ENCODE results near the gene OR12D1. TPM values are rescaled to one million over a fixed set of nuclear protein-coding genes. Genes with fewer than 3 reads are reported as not detected.

The OR12D1 gene
- total and polyA plus RNA-seq, 2 of the 4 experiments (the other 2 are of a cell fraction), result not detected

- ATAC-seq (ENCODE audit: low read depth) (no peak), DNase-seq (no peak)
- dilution Hi-C loops (cut with HindIII; ENCODE audit: low sequenced_read_pairs, unreplicated experiment), result no loop called here
- no peak overlapping the region for H3K14ac ChIP-seq (replicated peaks; ENCODE audit: low read depth, low read length)
- no peaks in the 10 kb centered on the region for H3K27me3 ChIP-seq (ENCODE audit: control insufficient read depth, insufficient read depth, low read length)
- H2BK15ac ChIP-seq (ENCODE audit: low read depth, low read length), result no peak overlapping the region
- H3K56ac ChIP-seq (ENCODE audit: extremely low read depth, insufficient read depth, low read length), result no peak overlapping the region
- H4K8ac ChIP-seq (ENCODE audit: low read depth in 2 of 2, low read length in 2 of 2), result no peak overlapping the region
- TF ChIP-seq RFX5 (IDR thresholded peaks at IDR 0.05; ENCODE audit: low read depth, low read length) (no peak), POLR2A (IDR thresholded peaks at IDR 0.05; ENCODE audit: low read depth, low read length) (no peak), MXI1 (IDR thresholded peaks at IDR 0.05; ENCODE audit: borderline replicate concordance, low read depth, low read length) (no peak)
- H2AK5ac ChIP-seq (ENCODE audit: low read depth, low read length), result no peak overlapping the region
- H3K4ac ChIP-seq (ENCODE audit: low read depth, low read length), result no peak overlapping the region
- H3K27ac ChIP-seq (ENCODE audit: insufficient read depth, low read length), result no peak overlapping the region
- H3K23ac ChIP-seq (ENCODE audit: low read depth, low read length), result no peak overlapping the region
- POLR2A ChIA-PET (ENCODE audit: unreplicated experiment), result no interaction called here
- H4K5ac ChIP-seq (ENCODE audit: low read depth, low read length), result no peak overlapping the region
- in situ Hi-C loops (cut with MboI; ENCODE audit: low sequenced_read_pairs), result no loop called here
- H3K9ac ChIP-seq (ENCODE audit: low read depth, low read length), result no peak overlapping the region
- WGBS, 2 experiments (ENCODE audit: extremely low coverage in 2 of 2, insufficient read length in 1 of 2), result 0% methylated on average over 1 of the region's 4 CpGs; no CpG with 5 or more reads in 1 of the 2 experiments
- no peak overlapping the region for H2BK5ac ChIP-seq (ENCODE audit: low read depth, low read length, poor library complexity, severe bottlenecking)
- H2AFZ ChIP-seq (replicated peaks; ENCODE audit: low read length, poor library complexity), result no peak overlapping the region
- no peaks in the 10 kb centered on the region for H3K79me1 ChIP-seq (ENCODE audit: low read depth in 1 of 2, low read length in 2 of 2)
- H2AK9ac ChIP-seq (replicated peaks; ENCODE audit: low read depth, low read length, poor library complexity), result no peak overlapping the region
- H4K91ac ChIP-seq (ENCODE audit: insufficient read depth, low read depth, low read length), result no peak overlapping the region
- H3K18ac ChIP-seq (ENCODE audit: low read depth, low read length), result no peak overlapping the region
- no peaks in the 10 kb centered on the region for H4K20me1 ChIP-seq (ENCODE audit: insufficient read depth, low read length)
- H3K4me3 ChIP-seq (ENCODE audit: insufficient read depth, low read depth, low read length), result no peak overlapping the region
- no peak overlapping the region for H2BK120ac ChIP-seq (ENCODE audit: low read depth, low read length)
- CTCF ChIA-PET, result no interaction called here
- H3K4me2 ChIP-seq (ENCODE audit: low read depth, low read length), result no peak overlapping the region
- no peaks in the 10 kb centered on the region for H3K9me1 ChIP-seq (ENCODE audit: insufficient read depth, low read length)
- no peaks in the 10 kb centered on the region for H3K36me3 ChIP-seq (ENCODE audit: control insufficient read depth, insufficient read depth, low read length)
- H3K9me3 ChIP-seq (ENCODE audit: control insufficient read depth, insufficient read depth, low read length), result peaks cover 14% of the 10 kb centered on the region
- intact Hi-C loops (cut with micrococcal nuclease), result no loop called here
- no peaks in the 10 kb centered on the region for H3K4me1 ChIP-seq (ENCODE audit: control insufficient read depth, insufficient read depth, low read length)
- H2BK20ac ChIP-seq (ENCODE audit: low read depth, low read length), result no peak overlapping the region
- BruUV-seq (replicated peaks), result no TSS peak
Measured at GRCh38 chr6:29388533-29388932, 26.2 kb upstream of the OR12D1 start.

Data from IMR-90 (cell line).